Ovary (tissue), 3 donors: ENCODE results near the gene ZNF717.

Source experiments
- POLR2A ChIP-seq: fragments of 450-650 bp; IDR thresholded peaks from one replicate; pipeline ENCODE4 v1.6.1; 2017; ENCODE audit warnings: antibody characterized with exemption, mild to moderate bottlenecking, moderate library complexity
- TF ChIP-seq, protein P1 (sequence below), 3 donors: fragments of 450-650 bp in 2 of 3; fragments of 200-600 bp in 1 of 3; IDR thresholded peaks; one replicate each; pipeline versions ENCODE4 v1.5.1 to v1.8.0; 2016 to 2022; ENCODE audit warnings: antibody characterized with exemption in 3 of 3, mild to moderate bottlenecking in 1 of 3
- donor health status: DM: no; HTN: no; CAD: no.

GRCh38 chr3:75692061-75692460, 93.3 kb downstream of the ZNF717 start:
- TF ChIP-seq, protein P1, sequence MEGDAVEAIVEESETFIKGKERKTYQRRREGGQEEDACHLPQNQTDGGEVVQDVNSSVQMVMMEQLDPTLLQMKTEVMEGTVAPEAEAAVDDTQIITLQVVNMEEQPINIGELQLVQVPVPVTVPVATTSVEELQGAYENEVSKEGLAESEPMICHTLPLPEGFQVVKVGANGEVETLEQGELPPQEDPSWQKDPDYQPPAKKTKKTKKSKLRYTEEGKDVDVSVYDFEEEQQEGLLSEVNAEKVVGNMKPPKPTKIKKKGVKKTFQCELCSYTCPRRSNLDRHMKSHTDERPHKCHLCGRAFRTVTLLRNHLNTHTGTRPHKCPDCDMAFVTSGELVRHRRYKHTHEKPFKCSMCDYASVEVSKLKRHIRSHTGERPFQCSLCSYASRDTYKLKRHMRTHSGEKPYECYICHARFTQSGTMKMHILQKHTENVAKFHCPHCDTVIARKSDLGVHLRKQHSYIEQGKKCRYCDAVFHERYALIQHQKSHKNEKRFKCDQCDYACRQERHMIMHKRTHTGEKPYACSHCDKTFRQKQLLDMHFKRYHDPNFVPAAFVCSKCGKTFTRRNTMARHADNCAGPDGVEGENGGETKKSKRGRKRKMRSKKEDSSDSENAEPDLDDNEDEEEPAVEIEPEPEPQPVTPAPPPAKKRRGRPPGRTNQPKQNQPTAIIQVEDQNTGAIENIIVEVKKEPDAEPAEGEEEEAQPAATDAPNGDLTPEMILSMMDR (IDR thresholded peaks at IDR 0.05): no peak
- TF ChIP-seq POLR2A: no peak
